Measurements from ENCODE around the gene COQ10A. TPM values are rescaled to one million over a fixed set of nuclear protein-coding genes. Genes with fewer than 3 reads are reported as not detected.
A peak's percentile ranks its signal among the peaks of the same experiment; 100 is the strongest.

Gene COQ10A
- total and polyA plus RNA-seq, 9 of the 15 experiments (the other 6 are each of a cell fraction or from before 2014, with no cell fraction given) = 3.1 to 26.4 (median 12.7) TPM

DNA sequence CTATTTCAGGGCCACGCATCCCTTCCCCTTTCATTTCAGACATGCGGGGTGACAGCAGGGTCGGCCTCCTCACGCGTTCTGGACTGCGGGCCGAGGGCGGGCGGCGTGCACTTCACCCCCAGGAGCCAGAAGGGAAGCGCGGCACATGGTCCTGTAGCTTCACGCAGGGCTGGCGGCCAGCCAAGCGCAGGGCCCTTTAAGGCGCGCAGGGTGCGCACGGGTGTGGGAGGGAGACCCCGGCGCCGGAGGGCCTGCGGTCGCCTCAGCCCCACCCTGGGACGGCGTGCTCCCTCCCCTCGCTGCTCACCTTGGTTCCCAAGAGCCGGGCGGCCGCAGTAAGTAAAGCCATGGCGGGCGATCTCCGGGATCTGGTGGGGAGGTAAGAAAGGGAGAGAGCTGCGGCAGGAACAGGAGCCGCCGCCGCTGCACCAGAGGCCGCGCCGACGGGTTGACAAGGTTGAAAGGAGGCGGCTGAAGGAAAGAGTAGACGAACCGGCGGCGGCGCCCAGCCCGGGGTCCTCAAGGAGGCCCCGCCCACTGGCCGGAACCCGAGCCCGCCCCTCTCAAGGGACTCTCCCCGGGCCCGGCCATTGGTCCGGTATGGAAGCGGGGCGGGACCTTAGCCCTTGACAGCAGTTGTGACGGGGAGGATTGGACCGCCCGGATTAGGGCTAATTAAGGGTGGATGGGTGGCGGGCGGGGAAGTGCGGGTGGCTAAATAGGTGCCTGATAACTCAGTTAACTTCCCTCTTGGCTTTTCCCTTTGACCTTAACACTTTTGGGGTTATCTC, 33.3 kb downstream of the COQ10A start, which contains the start of gene CS (continued):
- TF ChIP-seq, protein P1, sequence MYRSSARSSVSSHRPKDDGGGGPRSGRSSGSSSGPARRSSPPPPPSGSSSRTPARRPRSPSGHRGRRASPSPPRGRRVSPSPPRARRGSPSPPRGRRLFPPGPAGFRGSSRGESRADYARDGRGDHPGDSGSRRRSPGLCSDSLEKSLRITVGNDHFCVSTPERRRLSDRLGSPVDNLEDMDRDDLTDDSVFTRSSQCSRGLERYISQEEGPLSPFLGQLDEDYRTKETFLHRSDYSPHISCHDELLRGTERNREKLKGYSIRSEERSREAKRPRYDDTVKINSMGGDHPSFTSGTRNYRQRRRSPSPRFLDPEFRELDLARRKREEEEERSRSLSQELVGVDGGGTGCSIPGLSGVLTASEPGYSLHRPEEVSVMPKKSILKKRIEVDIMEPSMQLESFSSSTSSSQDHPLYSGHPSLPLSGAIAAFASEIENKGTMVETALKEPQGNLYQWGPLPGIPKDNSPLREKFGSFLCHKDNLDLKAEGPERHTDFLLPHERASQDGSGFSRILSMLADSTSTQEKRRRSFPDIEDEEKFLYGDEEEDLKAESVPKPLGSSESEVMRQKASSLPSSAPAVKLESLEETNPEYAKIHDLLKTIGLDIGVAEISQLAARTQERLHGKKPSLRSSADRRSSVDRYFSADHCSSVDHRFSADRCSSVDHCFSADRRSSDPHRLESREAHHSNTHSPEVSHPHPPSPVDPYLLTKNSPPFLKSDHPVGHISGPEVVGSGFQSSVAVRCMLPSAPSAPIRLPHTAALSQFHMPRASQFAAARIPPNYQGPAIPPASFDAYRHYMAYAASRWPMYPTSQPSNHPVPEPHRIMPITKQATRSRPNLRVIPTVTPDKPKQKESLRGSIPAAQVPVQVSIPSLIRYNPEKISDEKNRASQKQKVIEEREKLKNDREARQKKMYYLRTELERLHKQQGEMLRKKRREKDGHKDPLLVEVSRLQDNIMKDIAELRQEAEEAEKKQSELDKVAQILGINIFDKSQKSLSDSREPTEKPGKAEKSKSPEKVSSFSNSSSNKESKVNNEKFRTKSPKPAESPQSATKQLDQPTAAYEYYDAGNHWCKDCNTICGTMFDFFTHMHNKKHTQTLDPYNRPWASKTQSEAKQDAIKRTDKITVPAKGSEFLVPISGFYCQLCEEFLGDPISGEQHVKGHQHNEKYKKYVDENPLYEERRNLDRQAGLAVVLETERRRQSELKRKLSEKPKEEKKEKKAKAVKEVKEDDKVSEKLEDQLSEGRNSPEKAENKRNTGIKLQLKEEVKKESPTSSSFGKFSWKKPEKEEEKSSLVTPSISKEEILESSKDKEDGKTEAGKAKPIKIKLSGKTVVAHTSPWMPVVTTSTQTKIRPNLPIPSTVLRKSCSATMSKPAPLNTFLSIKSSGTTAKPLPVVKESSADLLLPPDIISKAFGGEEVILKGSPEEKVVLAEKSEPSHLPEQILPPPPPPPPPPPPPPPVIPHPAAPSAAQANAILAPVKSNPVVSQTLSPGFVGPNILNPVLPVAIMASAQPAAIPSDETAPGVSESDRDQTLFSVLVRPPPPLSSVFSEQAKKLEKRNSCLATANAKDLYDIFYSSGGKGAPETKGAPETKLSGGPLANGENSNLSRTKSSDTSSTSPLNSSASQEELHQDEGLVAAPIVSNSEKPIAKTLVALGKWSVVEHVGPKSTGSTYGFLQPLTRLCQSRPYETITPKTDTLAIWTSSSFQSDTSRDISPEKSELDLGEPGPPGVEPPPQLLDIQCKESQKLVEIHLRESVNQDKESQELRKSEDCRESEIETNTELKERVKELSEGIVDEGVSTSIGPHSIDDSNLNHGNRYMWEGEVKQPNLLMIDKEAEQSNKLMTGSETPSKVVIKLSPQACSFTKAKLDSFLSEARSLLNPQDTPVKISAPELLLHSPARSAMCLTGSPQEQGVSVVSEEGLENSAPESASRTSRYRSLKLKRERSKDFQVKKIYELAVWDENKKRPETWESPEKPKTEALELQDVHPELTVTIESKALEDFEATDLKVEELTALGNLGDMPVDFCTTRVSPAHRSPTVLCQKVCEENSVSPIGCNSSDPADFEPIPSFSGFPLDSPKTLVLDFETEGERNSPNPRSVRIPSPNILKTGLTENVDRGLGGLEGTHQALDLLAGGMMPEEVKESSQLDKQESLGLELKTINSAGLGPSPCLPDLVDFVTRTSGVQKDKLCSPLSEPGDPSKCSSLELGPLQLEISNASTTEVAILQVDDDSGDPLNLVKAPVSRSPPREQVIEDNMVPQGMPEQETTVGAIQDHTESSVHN (IDR thresholded peaks at IDR 0.05; ENCODE audit: borderline replicate concordance in 1 of 2, low read depth in 1 of 2) = no peak
- no peak for TF ChIP-seq ZC3H4 (CRISPR knock-in tag; IDR thresholded peaks at IDR 0.05; ENCODE audit: borderline replicate concordance)
- peak; percentile 82 for TF ChIP-seq ZFX (CRISPR knock-in tag; IDR thresholded peaks at IDR 0.05)
- no peak; the same call in 1 of the 2 replicates for TF ChIP-seq CTBP1 (IDR thresholded peaks at IDR 0.05; ENCODE audit: borderline replicate concordance)
- TF ChIP-seq BCL6 (CRISPR knock-in tag; IDR thresholded peaks at IDR 0.05) = no peak
- no peak for TF ChIP-seq ZKSCAN1 (IDR thresholded peaks at IDR 0.05; ENCODE audit: low read depth, low read length)
- peak; percentile 53 for TF ChIP-seq KDM5B (IDR thresholded peaks at IDR 0.05; ENCODE audit: insufficient replicate concordance, low read depth, low read length)
- TF ChIP-seq MXI1 (IDR thresholded peaks at IDR 0.05; ENCODE audit: low read depth, low read length) = peak; percentile 86
- TF ChIP-seq, protein P2, sequence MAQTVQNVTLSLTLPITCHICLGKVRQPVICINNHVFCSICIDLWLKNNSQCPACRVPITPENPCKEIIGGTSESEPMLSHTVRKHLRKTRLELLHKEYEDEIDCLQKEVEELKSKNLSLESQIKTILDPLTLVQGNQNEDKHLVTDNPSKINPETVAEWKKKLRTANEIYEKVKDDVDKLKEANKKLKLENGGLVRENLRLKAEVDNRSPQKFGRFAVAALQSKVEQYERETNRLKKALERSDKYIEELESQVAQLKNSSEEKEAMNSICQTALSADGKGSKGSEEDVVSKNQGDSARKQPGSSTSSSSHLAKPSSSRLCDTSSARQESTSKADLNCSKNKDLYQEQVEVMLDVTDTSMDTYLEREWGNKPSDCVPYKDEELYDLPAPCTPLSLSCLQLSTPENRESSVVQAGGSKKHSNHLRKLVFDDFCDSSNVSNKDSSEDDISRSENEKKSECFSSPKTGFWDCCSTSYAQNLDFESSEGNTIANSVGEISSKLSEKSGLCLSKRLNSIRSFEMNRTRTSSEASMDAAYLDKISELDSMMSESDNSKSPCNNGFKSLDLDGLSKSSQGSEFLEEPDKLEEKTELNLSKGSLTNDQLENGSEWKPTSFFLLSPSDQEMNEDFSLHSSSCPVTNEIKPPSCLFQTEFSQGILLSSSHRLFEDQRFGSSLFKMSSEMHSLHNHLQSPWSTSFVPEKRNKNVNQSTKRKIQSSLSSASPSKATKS (CRISPR knock-in tag; IDR thresholded peaks at IDR 0.05) = no peak
- no peak for TF ChIP-seq ZBTB17 (CRISPR knock-in tag; IDR thresholded peaks at IDR 0.05)
- TF ChIP-seq, protein P3, sequence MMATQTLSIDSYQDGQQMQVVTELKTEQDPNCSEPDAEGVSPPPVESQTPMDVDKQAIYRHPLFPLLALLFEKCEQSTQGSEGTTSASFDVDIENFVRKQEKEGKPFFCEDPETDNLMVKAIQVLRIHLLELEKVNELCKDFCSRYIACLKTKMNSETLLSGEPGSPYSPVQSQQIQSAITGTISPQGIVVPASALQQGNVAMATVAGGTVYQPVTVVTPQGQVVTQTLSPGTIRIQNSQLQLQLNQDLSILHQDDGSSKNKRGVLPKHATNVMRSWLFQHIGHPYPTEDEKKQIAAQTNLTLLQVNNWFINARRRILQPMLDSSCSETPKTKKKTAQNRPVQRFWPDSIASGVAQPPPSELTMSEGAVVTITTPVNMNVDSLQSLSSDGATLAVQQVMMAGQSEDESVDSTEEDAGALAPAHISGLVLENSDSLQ (IDR thresholded peaks at IDR 0.05) = peak; percentile 97
- TF ChIP-seq ZNF699 (CRISPR knock-in tag; IDR thresholded peaks at IDR 0.05; ENCODE audit: insufficient replicate concordance) = no peak
- TF ChIP-seq NFATC3 (IDR thresholded peaks at IDR 0.05) = no peak
- TF ChIP-seq, protein P4, sequence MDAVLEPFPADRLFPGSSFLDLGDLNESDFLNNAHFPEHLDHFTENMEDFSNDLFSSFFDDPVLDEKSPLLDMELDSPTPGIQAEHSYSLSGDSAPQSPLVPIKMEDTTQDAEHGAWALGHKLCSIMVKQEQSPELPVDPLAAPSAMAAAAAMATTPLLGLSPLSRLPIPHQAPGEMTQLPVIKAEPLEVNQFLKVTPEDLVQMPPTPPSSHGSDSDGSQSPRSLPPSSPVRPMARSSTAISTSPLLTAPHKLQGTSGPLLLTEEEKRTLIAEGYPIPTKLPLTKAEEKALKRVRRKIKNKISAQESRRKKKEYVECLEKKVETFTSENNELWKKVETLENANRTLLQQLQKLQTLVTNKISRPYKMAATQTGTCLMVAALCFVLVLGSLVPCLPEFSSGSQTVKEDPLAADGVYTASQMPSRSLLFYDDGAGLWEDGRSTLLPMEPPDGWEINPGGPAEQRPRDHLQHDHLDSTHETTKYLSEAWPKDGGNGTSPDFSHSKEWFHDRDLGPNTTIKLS (IDR thresholded peaks at IDR 0.05; ENCODE audit: borderline replicate concordance, low read depth) = no peak

Data from K562 (cell line).